AG09309 (cell line): ENCODE data around the gene TBC1D32.

Experiments used
- DNase-seq: peaks from one replicate; pipeline ENCODE4 v3.0.0-alpha.2; 2010; ENCODE audit warnings: low read depth
- H3K4me3 ChIP-seq: 2 replicates; pipeline ENCODE4 v1.5.1; 2011; ENCODE audit warnings: mild to moderate bottlenecking, low read depth, low read length, moderate library complexity; ENCODE audit not compliant: control insufficient read depth
- CTCF ChIP-seq: IDR thresholded peaks from 2 replicates; pipeline ENCODE4 v1.5.1; 2011; ENCODE audit warnings: mild to moderate bottlenecking, low read depth, low read length, inconsistent platforms; ENCODE audit not compliant: insufficient read depth, control insufficient read depth; ENCODE audit errors: missing control alignments

TBC1D32 gene

GRCh38 chr6:121365536-121366521, 31.5 kb upstream of the TBC1D32 start:
- no peak for DNase-seq
- H3K4me3 ChIP-seq: no peak overlapping the region
- TF ChIP-seq CTCF: no peak

DNA sequence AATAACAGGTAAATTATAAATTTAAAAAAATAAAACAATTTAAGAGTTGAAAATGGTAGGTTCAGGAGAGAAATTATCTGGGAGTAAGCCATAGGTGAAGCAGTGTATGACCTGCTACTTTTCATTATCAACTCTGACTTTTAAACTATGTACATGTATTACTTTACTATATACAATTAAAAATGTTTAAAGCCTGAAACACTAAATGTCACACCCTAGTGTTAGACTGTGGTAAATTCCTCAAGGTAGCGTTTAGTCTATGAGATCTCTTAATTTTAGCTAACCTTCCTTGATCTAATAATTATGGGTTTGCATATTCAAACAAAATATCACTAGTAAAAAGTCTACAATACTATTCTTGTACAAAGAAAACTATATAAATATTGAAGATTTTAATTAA, 22.3 kb upstream of the TBC1D32 start:
- no peak for DNase-seq

DNA sequence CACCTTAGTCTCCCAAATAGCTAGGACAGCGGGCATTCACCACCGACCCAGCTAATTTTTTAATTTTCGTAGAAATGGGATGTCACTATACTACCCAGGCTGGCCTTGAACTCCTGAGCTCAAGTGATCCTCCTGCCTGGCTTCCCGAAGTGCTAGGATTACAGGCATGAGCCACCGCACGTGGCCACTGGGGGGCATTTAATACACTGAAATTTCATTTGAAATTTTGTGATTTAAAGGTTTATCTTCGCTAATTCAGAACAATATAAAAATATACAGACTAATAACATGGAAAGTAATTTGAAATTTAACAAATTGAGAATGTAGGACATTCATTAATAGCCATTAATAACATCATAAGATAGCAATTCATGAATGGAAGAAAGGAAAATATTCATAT, 20.5 kb upstream of the TBC1D32 start:
- DNase-seq: no peak
- no peak overlapping the region for H3K4me3 ChIP-seq
- TF ChIP-seq CTCF: peak; percentile 32

More for the DNA sequence above, 22.3 kb upstream of the TBC1D32 start:
- no peak for TF ChIP-seq CTCF
- H3K4me3 ChIP-seq: no peak overlapping the region

DNA sequence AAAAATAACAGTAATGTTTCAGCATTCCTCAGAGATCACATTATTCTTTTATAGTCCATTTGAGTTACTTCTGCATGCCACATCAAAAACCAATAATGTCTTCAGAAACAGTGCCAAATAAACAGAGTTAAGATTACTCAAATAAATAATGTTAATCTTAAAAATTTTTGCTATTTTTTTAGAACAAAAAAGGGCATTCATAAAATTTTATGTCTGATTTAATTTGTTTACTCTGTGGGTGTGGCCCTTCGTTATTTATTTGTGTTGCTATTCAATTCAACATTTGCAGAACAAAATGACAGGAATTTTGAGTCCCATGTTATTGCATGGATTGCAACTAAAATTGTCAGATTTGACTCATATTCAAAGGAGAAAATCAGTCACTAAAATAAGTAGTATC, 18.7 kb upstream of the TBC1D32 start:
- no peak for DNase-seq
- no peak overlapping the region for H3K4me3 ChIP-seq
- no peak for TF ChIP-seq CTCF

- DNase-seq: no peak
- no peak overlapping the region for H3K4me3 ChIP-seq
- TF ChIP-seq CTCF: no peak
Observed at GRCh38 chr6:121351916-121352315, 17.6 kb upstream of the TBC1D32 start.

DNA sequence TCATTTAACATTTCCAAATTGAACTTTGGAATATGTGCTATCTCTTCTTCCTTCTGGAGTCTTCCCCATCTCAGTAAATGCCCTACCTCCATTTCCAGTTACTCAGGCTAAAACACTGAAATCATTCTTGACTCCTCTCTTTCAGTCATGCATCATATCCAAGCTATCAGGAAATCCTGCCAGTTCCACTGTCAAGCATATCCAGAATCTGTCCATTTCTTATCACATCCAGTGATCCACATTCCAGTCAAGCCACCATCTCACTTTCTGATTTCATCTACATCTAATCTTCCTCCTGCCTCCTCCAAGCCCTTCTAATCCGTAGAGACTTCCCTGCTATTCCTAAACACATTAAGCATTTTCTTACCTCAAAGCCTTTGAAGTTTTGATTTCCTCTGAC, 15.3 kb upstream of the TBC1D32 start:
- DNase-seq: no peak
- no peak overlapping the region for H3K4me3 ChIP-seq
- no peak for TF ChIP-seq CTCF
